ENCODE results near the gene NELL2. TPM values are rescaled to one million over a fixed set of nuclear protein-coding genes. Genes with fewer than 3 reads are reported as not detected.
"Not testable (repeated sequence)": the region's sequence is repeated elsewhere in the genome, so short reads cannot be mapped to it uniquely, and the experiment has no call there.

NELL2 gene
- total RNA-seq, 1 donor from 2014 or later, result 6.6 TPM

DNA sequence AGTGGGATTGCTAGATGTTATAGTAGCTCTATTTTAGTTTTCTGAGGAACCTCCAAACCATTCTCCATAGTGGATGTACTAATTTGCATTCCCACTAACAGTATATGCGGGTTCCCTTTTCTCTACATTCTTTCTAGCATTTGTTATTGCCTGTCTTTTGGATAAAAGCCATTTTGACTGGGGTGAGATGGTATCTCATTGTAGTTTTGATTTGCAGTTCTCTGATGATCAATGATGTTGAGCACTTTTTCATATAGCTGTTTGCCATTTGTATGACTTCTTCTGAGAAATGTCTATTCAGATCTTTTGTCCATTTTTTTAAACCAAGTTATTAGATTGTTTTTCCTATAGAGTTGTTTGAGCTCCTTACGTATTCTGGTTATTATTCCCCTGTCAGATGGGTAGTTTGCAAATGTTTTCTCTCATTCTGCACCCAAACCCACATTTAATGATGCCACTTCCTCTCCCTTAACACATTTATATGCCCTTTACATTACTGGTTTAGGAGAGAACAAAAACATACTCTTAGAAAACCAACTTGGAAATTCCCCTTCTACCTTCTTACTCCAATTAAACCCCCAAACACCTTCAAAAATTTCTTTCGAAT lies 48.2 kb downstream of the NELL2 start:
- DNase-seq, result no peak
- ATAC-seq, result no peak
- Histone ChIP-seq H3K4me1 (no peaks in the 10 kb centered on the region), H3K27ac (no peak overlapping the region), H3K27me3 (ENCODE audit: low read depth) (no peaks in the 10 kb centered on the region), H3K4me3 (no peak overlapping the region), H3K9me3 (no peaks in the 10 kb centered on the region), H3K36me3 (no peaks in the 10 kb centered on the region)
- TF ChIP-seq CTCF (IDR thresholded peaks at IDR 0.05), result no peak
- intact Hi-C loops (cut with DNase I), result no loop called here

DNA sequence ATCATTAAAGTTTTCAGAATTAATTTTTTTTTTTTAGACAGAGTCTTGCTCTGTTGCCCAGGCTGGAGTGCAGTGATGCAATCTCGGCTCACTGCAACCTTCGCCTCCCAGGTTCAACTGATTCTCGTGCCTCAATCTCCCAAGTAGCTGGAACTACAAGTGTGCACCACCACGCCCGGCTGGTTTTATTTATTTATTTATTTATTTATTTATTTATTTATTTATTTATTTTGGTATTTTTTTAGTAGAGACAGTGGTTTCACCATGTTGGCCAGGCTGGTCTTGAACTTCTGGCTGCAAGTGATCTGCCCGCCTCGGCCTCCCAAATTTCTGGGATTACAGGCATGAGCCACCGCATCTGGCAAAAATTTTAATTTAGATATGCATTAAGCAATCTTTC lies 54.4 kb downstream of the NELL2 start:
- DNase-seq; H3K4me1 ChIP-seq; ATAC-seq; H3K9me3 ChIP-seq; H3K36me3 ChIP-seq; intact Hi-C loops (cut with DNase I); H3K4me3 ChIP-seq; H3K27ac ChIP-seq; H3K27me3 ChIP-seq (ENCODE audit: low read depth): not testable (repeated sequence)

DNA sequence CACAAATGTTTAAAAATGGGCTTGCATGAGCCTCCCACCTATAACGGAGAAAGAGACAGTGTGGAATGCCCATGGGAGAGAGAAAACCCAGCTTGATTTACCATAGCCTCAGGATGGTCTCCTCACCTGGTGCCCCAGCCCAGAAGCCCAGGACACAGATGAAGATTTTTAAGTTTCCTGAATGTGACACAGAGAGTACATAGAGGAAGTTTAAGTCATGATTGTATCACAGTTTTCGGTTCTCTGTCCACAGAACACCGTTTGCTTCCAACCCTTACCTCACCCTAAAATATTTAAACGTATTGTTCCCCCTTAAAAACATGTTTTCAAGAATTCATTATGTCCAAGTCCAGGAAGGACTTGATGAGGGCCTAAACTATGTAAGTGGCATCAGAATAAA lies 56.2 kb downstream of the NELL2 start:
- intact Hi-C loops (cut with DNase I), result no loop called here
- no peak for DNase-seq
- H3K36me3 ChIP-seq, result no peaks in the 10 kb centered on the region
- H3K27me3 ChIP-seq (ENCODE audit: low read depth), result no peaks in the 10 kb centered on the region
- no peaks in the 10 kb centered on the region for H3K4me1 ChIP-seq
- no peak overlapping the region for H3K4me3 ChIP-seq
- no peak overlapping the region for H3K27ac ChIP-seq
- H3K9me3 ChIP-seq, result no peaks in the 10 kb centered on the region
- no peak for TF ChIP-seq CTCF (IDR thresholded peaks at IDR 0.05)
- no peak for ATAC-seq

- Histone ChIP-seq H3K27ac (no peak overlapping the region), H3K36me3 (no peaks in the 10 kb centered on the region), H3K9me3 (no peaks in the 10 kb centered on the region), H3K27me3 (ENCODE audit: low read depth) (no peaks in the 10 kb centered on the region), H3K4me3 (no peak overlapping the region), H3K4me1 (no peaks in the 10 kb centered on the region)
- ATAC-seq (no peak), DNase-seq (no peak)
- no peak for TF ChIP-seq CTCF (IDR thresholded peaks at IDR 0.05)
- intact Hi-C loops (cut with DNase I), result no loop called here
Measured at GRCh38 chr12:44817687-44818086, 58.4 kb downstream of the NELL2 start.

DNA sequence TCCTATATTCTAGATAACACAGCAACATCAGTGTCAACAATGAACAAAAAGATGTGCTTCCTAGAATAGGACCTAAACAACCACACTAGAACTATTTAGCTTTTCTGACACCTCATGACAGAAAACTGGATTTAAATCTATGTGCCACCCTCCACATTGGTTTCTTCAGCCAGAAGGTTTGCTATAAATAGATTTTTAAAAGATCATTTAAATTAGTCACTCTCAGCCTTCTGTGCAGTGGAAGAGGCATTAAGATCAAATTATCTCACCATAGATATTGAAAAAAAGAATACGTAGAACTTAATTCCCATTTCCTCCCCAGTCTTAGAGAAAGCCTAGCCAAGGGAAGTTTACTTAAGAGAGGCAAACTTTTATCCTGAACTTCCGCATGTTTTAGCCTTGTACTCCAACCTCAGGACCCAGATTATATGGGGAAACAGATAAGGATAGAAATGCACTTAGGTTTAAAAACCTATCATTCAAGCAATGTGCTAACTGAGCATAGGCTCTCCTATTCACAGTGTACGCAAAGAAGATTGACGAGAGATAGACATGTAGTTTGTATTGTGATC lies 59.6 kb downstream of the NELL2 start:
- no peak for ATAC-seq

More for the DNA sequence above, 59.6 kb downstream of the NELL2 start:
- H3K27ac ChIP-seq, result no peak overlapping the region
- H3K9me3 ChIP-seq, result no peaks in the 10 kb centered on the region
- no peak for DNase-seq
- H3K4me1 ChIP-seq, result no peaks in the 10 kb centered on the region
- no peak overlapping the region for H3K4me3 ChIP-seq
- no peak for TF ChIP-seq CTCF (IDR thresholded peaks at IDR 0.05)
- H3K27me3 ChIP-seq (ENCODE audit: low read depth), result no peaks in the 10 kb centered on the region
- H3K36me3 ChIP-seq, result no peaks in the 10 kb centered on the region
- intact Hi-C loops (cut with DNase I), result no loop called here
